CD4-positive, alpha-beta T cell (primary cell): ENCODE data around the gene ZNRF1. TPM values are rescaled to one million over a fixed set of nuclear protein-coding genes. Genes with fewer than 3 reads are reported as not detected.
"Not testable (repeated sequence)": the region's sequence is repeated elsewhere in the genome, so short reads cannot be mapped to it uniquely, and the experiment has no call there.

Experiments
- ATAC-seq: fragments of 200-7000 bp; cut with Tn5 transposase; one replicate; pipeline ENCODE4 v1.10.0; 2022; ENCODE audit warnings: mild to moderate bottlenecking; ENCODE audit not compliant: poor library complexity
- CTCF ChIA-PET: fragments of 350-600 bp; sonication (Branson Sonifier 250); formaldehyde crosslinking; loops from one replicate; lab custom pipeline; 2021; ENCODE audit warnings: antibody characterized with exemption, inconsistent platforms; lab: Charles Lee
- POLR2A ChIA-PET: fragments of 350-600 bp; sonication (Branson Sonifier 250); formaldehyde crosslinking; loops from one replicate; lab custom pipeline; 2021; ENCODE audit warnings: antibody characterized with exemption, inconsistent platforms; lab: Charles Lee
- DNase-seq, 14 experiments: peaks; one replicate each; pipeline ENCODE4 v3.0.0-alpha.2; 2013 to 2020; ENCODE audit warnings: mixed read lengths in 2 of 14
- H3K27ac ChIP-seq, 2 donors: one replicate each; pipeline versions ENCODE4 v1.5.1 to v1.7.0; 2013; ENCODE audit warnings: low read length in 2 of 2, low read depth in 1 of 2, mild to moderate bottlenecking in 1 of 2
- H3K27me3 ChIP-seq, 2 experiments: 1 replicate in 1 of 2; 2 replicates in 1 of 2; pipeline versions ENCODE4 v1.6.1 to v1.7.0; 2013; ENCODE audit warnings: low read length in 2 of 2, control low read depth in 1 of 2, mild to moderate bottlenecking in 1 of 2, moderate library complexity in 1 of 2; ENCODE audit not compliant: insufficient read depth in 2 of 2, control insufficient read depth in 1 of 2
- H3K36me3 ChIP-seq: one replicate; pipeline ENCODE4 v1.6.1; 2013; ENCODE audit warnings: low read length, control low read depth; ENCODE audit not compliant: insufficient read depth
- H3K4me1 ChIP-seq: one replicate; pipeline ENCODE4 v1.6.1; 2013; ENCODE audit warnings: low read length, control low read depth; ENCODE audit not compliant: insufficient read depth
- H3K4me3 ChIP-seq: one replicate; pipeline ENCODE4 v1.5.1; 2013; ENCODE audit warnings: mild to moderate bottlenecking, low read length, moderate library complexity
- H3K9me3 ChIP-seq, 2 experiments: 1 replicate in 1 of 2; 2 replicates in 1 of 2; pipeline versions ENCODE4 v1.6.1 to v1.7.0; 2013; ENCODE audit warnings: low read length in 2 of 2, mild to moderate bottlenecking in 2 of 2, control low read depth in 1 of 2, moderate library complexity in 1 of 2; ENCODE audit not compliant: control insufficient read depth in 1 of 2, insufficient read depth in 1 of 2
- H3K27ac Mint-ChIP-seq: one replicate; pipeline ENCODE4 v1.8.0; 2020; ENCODE audit warnings: mixed read lengths
- H3K27me3 Mint-ChIP-seq: one replicate; pipeline ENCODE4 v1.8.0; 2021; ENCODE audit warnings: mixed read lengths
- H3K36me3 Mint-ChIP-seq: one replicate; pipeline ENCODE4 v1.8.0; 2021; ENCODE audit warnings: low read depth, mixed read lengths
- H3K4me1 Mint-ChIP-seq: one replicate; pipeline ENCODE4 v1.8.0; 2021; ENCODE audit warnings: low read depth, mixed read lengths
- H3K4me3 Mint-ChIP-seq: one replicate; pipeline ENCODE4 v1.8.0; 2020; ENCODE audit warnings: mild to moderate bottlenecking, mixed read lengths
- H3K9me3 Mint-ChIP-seq: one replicate; pipeline ENCODE4 v1.8.0; 2020; ENCODE audit warnings: mixed read lengths
- intact Hi-C, 2 experiments: fragments of 100-400 bp; cut with DNase I in 1 of 2; cut with micrococcal nuclease in 1 of 2; formaldehyde crosslinking; loops; one replicate each; pipeline versions ENCODE4 v1.15.1 to v1.9.0; 2023 to 2025; cut with DNase I, micrococcal nuclease
- total RNA-seq, 174 experiments: library from RNA in 2 of 174; stranded (reverse) in 2 of 174; gene quantifications; one replicate each; pipeline ENCODE4 v1.2.3 and lab custom pipeline; 2021 to 2026
- TF ChIP-seq, protein P1 (sequence below): fragments of 200-600 bp; IDR thresholded peaks from one replicate; pipeline ENCODE4 v1.8.0; 2022; ENCODE audit warnings: antibody characterized with exemption, mild to moderate bottlenecking

Gene ZNRF1
- total RNA-seq, 2 experiments from 2014 or later: 2.8 to 4.0 TPM

DNA sequence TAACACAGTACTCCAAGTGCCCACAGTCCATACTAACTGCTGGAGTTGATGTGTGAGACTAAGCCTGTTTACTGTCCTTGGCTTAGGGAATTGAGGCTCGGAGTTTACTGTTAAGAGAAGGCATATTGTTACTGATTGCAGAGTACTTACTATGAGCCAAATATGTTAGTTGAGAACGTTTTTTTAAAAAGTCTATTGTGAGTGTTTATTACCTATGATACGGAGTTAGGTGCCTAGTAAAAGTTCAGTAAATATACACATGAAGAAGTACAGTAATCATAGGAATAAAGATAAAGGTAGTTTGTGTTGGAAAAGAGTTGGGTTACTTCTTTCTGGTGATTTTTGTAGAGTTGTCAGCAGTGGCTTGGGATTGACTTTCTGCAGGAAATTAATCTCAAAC, 25.4 kb downstream of the ZNRF1 start:
- H3K27ac ChIP-seq: peak overlapping the region in 1 of 2 donors; percentile 5
- H3K4me3 Mint-ChIP-seq: peak overlapping the region; percentile 3

DNA sequence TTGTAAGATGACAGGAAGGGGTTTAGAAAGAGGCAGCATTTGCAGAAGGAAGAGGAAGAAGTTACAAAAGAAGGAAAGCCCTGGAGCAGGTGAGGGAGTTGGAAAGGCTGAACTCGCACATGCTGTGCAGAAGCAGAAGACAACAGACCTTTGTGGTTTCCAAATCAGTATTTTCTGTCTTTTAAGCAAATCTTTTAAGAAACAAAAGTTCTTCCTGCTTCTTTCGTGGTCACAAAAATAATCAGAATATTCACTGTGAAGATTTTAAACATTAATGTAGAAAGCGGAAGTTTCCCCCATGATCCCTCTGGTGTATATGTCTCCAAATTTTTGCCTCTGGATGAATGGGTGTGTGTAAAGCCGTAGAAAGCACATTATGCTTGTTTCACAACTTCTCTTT, 25.8 kb downstream of the ZNRF1 start:
- H3K9me3 Mint-ChIP-seq: peaks cover 3% of the 10 kb centered on the region
- ATAC-seq: no peak
- H3K27me3 ChIP-seq: no peaks in the 10 kb centered on the region
- peaks cover 8 to 17% of the 10 kb centered on the region in 2 experiments for H3K9me3 ChIP-seq
- TF ChIP-seq, protein P1, sequence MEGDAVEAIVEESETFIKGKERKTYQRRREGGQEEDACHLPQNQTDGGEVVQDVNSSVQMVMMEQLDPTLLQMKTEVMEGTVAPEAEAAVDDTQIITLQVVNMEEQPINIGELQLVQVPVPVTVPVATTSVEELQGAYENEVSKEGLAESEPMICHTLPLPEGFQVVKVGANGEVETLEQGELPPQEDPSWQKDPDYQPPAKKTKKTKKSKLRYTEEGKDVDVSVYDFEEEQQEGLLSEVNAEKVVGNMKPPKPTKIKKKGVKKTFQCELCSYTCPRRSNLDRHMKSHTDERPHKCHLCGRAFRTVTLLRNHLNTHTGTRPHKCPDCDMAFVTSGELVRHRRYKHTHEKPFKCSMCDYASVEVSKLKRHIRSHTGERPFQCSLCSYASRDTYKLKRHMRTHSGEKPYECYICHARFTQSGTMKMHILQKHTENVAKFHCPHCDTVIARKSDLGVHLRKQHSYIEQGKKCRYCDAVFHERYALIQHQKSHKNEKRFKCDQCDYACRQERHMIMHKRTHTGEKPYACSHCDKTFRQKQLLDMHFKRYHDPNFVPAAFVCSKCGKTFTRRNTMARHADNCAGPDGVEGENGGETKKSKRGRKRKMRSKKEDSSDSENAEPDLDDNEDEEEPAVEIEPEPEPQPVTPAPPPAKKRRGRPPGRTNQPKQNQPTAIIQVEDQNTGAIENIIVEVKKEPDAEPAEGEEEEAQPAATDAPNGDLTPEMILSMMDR: no peak
- H3K36me3 ChIP-seq: no peaks in the 10 kb centered on the region
- H3K4me1 ChIP-seq: peaks cover 3% of the 10 kb centered on the region
- peak overlapping the region; percentile 81 for H3K27ac Mint-ChIP-seq
- H3K36me3 Mint-ChIP-seq: peaks cover 13% of the 10 kb centered on the region
- intact Hi-C loops: no loop called here
- H3K27ac ChIP-seq: peak overlapping the region in 1 of 2 donors; percentile 5
- CTCF ChIA-PET: no interaction called here
- no peak for DNase-seq
- peak overlapping the region; percentile 3 for H3K4me3 Mint-ChIP-seq
- no peaks in the 10 kb centered on the region for H3K27me3 Mint-ChIP-seq
- POLR2A ChIA-PET: no interaction called here
- no peak overlapping the region for H3K4me3 ChIP-seq
- peaks cover 31% of the 10 kb centered on the region for H3K4me1 Mint-ChIP-seq

More for the DNA sequence above, 25.4 kb downstream of the ZNRF1 start:
- peak overlapping the region; percentile 81 for H3K27ac Mint-ChIP-seq
- Histone ChIP-seq H3K27me3 (no peaks in the 10 kb centered on the region), H3K4me1 (peaks cover 3% of the 10 kb centered on the region), H3K4me3 (no peak overlapping the region), H3K36me3 (no peaks in the 10 kb centered on the region), H3K9me3 (peaks cover 8 to 17% of the 10 kb centered on the region in 2 experiments)
- DNase-seq: no peak
- intact Hi-C loops: no loop called here
- peaks cover 3% of the 10 kb centered on the region for H3K9me3 Mint-ChIP-seq
- peaks cover 31% of the 10 kb centered on the region for H3K4me1 Mint-ChIP-seq
- ChIA-PET CTCF (no interaction called here), POLR2A (no interaction called here)
- peaks cover 13% of the 10 kb centered on the region for H3K36me3 Mint-ChIP-seq
- TF ChIP-seq, protein P1: no peak
- no peak for ATAC-seq
- no peaks in the 10 kb centered on the region for H3K27me3 Mint-ChIP-seq

DNA sequence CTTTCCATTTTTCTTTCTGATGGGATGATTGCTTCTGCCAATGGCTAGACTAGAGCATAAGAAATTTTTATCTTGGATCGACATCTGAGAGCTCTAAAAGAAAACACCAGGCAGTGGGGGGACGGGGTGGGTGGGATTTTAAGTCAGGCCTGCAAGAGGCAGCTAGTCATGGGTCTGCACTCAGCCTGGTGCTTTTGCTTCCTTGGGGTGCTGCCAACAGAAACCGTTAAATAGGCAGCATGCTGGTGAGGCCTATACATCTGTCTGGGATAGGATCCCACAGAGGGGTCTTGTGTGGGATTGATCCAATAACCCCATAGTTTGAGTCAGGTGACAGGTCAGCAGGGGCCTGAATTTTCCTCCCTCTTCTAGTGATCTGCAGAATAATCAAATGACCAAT, 26.9 kb downstream of the ZNRF1 start:
- H3K27me3 Mint-ChIP-seq: no peaks in the 10 kb centered on the region
- peaks cover 8 to 12% of the 10 kb centered on the region in 2 experiments for H3K9me3 ChIP-seq
- peaks cover 13% of the 10 kb centered on the region for H3K36me3 Mint-ChIP-seq
- H3K4me1 ChIP-seq: peaks cover 3% of the 10 kb centered on the region
- ChIA-PET POLR2A (no interaction called here), CTCF (interaction anchor here (0.6 to 1.4 kb wide), 2 partner anchors 18 to 85 kb away, joined by 3 to 4 read pairs; no protein-coding TSS in a partner anchor)
- DNase-seq (no peak), ATAC-seq (no peak)
- H3K27ac Mint-ChIP-seq: peak overlapping the region; percentile 61
- no peak overlapping the region for H3K4me3 Mint-ChIP-seq
- TF ChIP-seq, protein P1: no peak
- peaks cover 3% of the 10 kb centered on the region for H3K9me3 Mint-ChIP-seq
- no peaks in the 10 kb centered on the region for H3K27me3 ChIP-seq
- no peak overlapping the region for H3K4me3 ChIP-seq
- H3K27ac ChIP-seq: no peak overlapping the region
- H3K36me3 ChIP-seq: no peaks in the 10 kb centered on the region
- peaks cover 31% of the 10 kb centered on the region for H3K4me1 Mint-ChIP-seq
- intact Hi-C loops: no loop called here

DNA sequence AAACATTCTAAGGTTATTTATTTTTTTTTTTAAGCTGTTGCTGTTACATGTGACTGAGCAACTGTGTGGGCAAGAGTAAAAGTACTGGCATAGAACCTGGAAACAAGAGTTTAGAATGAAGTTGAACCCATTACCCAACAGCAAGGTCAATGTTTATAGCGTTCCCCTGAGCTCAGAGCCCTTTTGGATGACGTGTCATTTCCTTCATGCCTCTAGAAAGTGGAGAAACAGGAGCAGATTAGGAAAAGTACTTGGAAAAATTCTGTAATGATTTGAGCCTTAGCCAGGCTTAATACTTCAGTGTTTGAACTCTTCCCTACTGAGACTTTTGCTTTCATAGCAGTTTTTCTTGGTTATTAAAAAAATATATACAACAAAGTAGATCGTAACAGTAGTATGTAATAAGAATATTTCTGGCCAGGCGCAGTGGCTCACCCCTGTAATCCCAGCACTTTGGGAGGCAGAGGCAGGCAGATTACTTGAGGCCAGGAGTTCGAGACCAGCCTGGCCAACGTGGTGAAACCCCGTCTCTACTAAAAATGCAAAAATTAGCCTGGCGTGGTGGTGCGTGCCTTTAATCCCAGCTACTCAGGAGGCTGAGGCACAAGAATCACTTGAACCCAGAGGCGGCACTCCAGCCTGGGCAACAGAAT, 27.5 kb downstream of the ZNRF1 start:
- intact Hi-C loops, H3K27ac ChIP-seq, H3K27me3 ChIP-seq, POLR2A ChIA-PET, H3K27me3 Mint-ChIP-seq, H3K9me3 ChIP-seq, H3K36me3 ChIP-seq, H3K27ac Mint-ChIP-seq, ATAC-seq, H3K36me3 Mint-ChIP-seq, H3K4me1 ChIP-seq, H3K9me3 Mint-ChIP-seq, H3K4me3 ChIP-seq, DNase-seq, H3K4me3 Mint-ChIP-seq: not testable (repeated sequence)
- H3K4me1 Mint-ChIP-seq: peaks cover 31% of the 10 kb centered on the region
- CTCF ChIA-PET: interaction anchor here (0.6 to 1.4 kb wide), 2 partner anchors 17 to 85 kb away, joined by 3 to 4 read pairs; no protein-coding TSS in a partner anchor
